T-helper 17 cell (primary cell): ENCODE results near the gene RBM39. TPM values are rescaled to one million over a fixed set of nuclear protein-coding genes. Genes with fewer than 3 reads are reported as not detected.
"Not testable (repeated sequence)": the region's sequence is repeated elsewhere in the genome, so short reads cannot be mapped to it uniquely, and the experiment has no call there.

Experiments used
- ATAC-seq: fragments of 150-1000 bp; cut with Tn5 transposase; 2 replicates; pipeline ENCODE4 v1.10.0; 2021; ENCODE audit warnings: mild to moderate bottlenecking, moderate library complexity
- DNase-seq, 3 donors: peaks; one replicate each; pipeline versions ENCODE4 v3.0.0 to v3.0.0-alpha.2; 2020 to 2021
- H3K9me3 ChIP-seq: one replicate; pipeline ENCODE4 v1.7.0; 2013; ENCODE audit warnings: low read length, mild to moderate bottlenecking; ENCODE audit not compliant: control insufficient read depth, poor library complexity, severe bottlenecking
- H3K27ac Mint-ChIP-seq: one replicate; pipeline ENCODE4 v1.8.0; 2022; ENCODE audit warnings: mild to moderate bottlenecking, moderate library complexity, mixed read lengths
- H3K27me3 Mint-ChIP-seq: one replicate; pipeline ENCODE4 v1.8.0; 2022; ENCODE audit warnings: mixed read lengths
- H3K36me3 Mint-ChIP-seq: one replicate; pipeline ENCODE4 v1.8.0; 2022; ENCODE audit warnings: low read depth, mixed read lengths
- H3K4me1 Mint-ChIP-seq: one replicate; pipeline ENCODE4 v1.8.0; 2022; ENCODE audit warnings: mild to moderate bottlenecking, mixed read lengths
- H3K4me3 Mint-ChIP-seq: one replicate; pipeline ENCODE4 v1.8.0; 2022; ENCODE audit warnings: mild to moderate bottlenecking, moderate library complexity, mixed read lengths
- total RNA-seq, 4 donors: library from RNA in 2 of 4; stranded (reverse) in 2 of 4; gene quantifications; one replicate each; pipeline ENCODE4 v1.2.3 and lab custom pipeline; 2022 to 2026

RBM39 gene
- total RNA-seq, 2 donors from 2014 or later, result 1,047 to 1,109 TPM

DNA sequence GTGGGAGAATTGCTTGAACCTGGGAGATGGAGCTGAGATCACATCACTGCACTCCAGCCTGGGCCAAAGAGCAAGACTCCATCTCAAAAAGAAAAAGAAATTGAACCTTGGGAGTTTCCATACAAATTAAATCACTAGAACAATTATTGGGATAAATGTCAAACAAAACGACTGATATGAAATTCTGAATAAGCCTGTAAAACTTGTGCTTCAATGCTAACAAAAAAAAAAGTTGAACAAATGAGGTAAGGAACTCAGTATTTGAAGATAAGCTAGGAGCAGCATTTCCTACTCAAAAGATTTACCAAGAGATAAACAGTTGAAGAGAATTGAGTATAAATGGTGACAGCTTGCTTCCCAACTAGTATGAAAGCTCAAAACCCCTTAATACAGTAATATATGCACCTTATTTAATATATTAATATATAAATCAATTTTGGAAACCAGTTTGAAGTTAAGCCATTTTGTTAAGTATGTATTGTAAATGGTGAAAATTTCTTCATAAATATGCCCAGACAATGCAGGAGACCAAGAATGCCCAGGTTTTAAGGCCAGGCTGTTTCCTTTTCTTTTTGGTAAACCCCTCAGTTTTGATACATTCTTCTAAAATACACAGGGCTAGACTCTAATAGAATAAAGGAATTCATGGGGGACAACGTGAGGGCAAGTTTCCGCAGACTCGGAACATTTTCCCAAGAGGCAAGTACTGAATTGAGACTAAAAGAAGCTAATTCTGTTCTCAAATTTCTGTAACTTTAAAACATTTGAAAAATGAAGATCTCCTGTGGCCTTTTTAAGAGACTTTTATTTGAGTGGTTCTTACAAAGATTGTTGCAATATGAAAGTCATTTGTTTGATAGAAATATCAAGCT lies 39.0 kb downstream of the RBM39 start:
- Mint-ChIP-seq H3K27ac (peak overlapping the region; percentile 97), H3K4me3 (peak overlapping the region; percentile 26)
- DNase-seq, result no peak

DNA sequence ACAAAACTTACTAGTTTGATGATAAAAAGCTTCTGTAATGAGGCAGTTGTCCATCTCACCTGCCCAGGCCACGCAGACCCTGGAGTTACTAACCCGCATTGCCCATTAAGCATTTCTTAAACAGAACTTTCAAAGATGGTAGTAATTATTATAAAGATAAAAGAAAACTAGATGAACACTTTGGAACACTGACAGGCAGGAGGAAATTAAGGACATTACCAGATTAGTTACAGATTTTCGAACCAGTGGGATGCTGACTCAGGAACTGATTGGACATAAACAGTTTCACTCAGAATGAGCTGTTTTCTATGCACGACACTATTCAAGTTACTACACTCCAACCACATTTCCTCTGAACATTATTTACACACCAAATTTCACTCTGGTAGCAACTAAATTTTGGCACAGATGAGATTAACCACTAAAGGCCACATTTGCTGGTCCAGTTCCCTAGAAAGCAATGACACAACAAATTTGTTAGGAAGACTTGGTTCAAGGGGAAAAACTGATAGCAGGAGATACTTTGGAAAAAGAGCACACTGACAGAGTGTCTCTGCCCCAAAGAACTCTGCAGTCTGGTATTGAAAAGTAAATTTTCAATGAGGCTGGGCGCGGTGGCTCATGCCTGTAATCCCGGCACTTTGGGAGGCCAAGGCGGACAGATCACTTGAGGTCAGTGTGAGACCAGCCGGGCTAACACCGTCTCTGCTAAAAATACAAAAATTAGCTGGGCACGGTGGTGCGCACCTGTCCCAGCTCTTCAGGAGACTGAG lies 39.8 kb downstream of the RBM39 start:
- DNase-seq, result no peak
- Mint-ChIP-seq H3K27ac (peak overlapping the region; percentile 97), H3K36me3 (peaks cover 6% of the 10 kb centered on the region), H3K27me3 (no peaks in the 10 kb centered on the region), H3K4me3 (peak overlapping the region; percentile 71), H3K4me1 (peaks cover 35% of the 10 kb centered on the region)
- no peaks in the 10 kb centered on the region for H3K9me3 ChIP-seq
- ATAC-seq, result no peak

More for the DNA sequence above, 39.0 kb downstream of the RBM39 start:
- H3K9me3 ChIP-seq, result no peaks in the 10 kb centered on the region
- no peaks in the 10 kb centered on the region for H3K27me3 Mint-ChIP-seq
- peaks cover 6% of the 10 kb centered on the region for H3K36me3 Mint-ChIP-seq
- ATAC-seq, result no peak
- peaks cover 27% of the 10 kb centered on the region for H3K4me1 Mint-ChIP-seq

DNA sequence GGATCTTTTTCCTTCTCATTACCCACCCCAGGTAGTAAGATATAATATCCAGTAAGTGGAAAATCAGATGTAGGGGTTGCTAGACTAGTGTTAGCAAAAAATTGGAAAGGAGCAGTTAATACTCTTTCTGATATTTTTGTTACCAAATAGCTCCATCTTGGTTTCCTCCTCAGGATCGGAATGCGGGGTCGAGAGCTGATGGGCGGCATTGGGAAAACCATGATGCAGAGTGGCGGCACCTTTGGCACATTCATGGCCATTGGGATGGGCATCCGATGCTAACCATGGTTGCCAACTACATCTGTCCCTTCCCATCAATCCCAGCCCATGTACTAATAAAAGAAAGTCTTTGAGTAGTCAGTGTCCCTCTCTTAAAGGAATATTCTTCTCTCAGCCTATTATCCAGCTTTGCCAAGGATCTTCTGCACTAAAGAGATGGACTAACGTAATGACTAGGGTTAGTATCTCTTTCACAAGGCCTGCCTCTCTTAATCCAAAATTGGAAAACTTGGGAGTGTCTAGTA lies 41.4 kb downstream of the RBM39 start:
- Mint-ChIP-seq H3K4me3 (peak overlapping the region; percentile 99), H3K4me1 (peaks cover 38% of the 10 kb centered on the region), H3K27ac (peak overlapping the region; percentile 97), H3K36me3 (peaks cover 6% of the 10 kb centered on the region), H3K27me3 (no peaks in the 10 kb centered on the region)
- H3K9me3 ChIP-seq, result no peaks in the 10 kb centered on the region
- ATAC-seq (no peak), DNase-seq (no peak)

DNA sequence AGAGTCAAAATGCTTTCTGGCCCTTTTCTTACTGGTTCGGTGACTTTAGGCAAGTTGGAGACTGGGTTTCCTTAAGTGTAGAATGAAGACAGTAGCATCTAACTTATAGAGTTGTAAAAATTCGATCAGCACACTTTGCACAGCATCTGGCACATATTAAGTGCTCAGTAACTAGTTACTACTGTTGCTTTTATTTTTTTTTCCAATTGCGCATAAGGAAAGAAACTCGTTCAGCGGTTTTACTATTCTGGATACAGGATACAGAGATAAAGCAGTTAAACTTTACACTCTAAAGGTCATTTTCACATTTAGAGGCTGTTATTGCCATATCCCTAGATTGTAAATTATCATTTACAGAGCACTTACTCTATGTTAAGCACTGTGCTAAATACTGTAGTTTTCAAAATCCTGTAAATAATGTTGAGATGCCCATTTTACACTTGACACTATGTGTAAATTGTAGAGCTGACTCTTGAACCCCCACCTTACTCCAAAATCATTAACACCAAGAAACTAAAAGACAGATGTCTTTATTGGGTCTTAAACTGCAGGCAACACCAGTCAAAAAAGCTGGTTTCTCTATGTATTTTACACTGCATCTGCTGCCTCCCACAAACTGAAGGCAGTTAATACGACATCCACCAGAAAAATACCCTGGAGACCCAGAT lies 42.0 kb downstream of the RBM39 start:
- Mint-ChIP-seq H3K27me3 (no peaks in the 10 kb centered on the region), H3K4me3 (peak overlapping the region; percentile 99), H3K4me1 (peaks cover 38% of the 10 kb centered on the region), H3K36me3 (peaks cover 10% of the 10 kb centered on the region), H3K27ac (peak overlapping the region; percentile 97)
- ATAC-seq (no peak), DNase-seq (no peak)
- no peaks in the 10 kb centered on the region for H3K9me3 ChIP-seq

DNA sequence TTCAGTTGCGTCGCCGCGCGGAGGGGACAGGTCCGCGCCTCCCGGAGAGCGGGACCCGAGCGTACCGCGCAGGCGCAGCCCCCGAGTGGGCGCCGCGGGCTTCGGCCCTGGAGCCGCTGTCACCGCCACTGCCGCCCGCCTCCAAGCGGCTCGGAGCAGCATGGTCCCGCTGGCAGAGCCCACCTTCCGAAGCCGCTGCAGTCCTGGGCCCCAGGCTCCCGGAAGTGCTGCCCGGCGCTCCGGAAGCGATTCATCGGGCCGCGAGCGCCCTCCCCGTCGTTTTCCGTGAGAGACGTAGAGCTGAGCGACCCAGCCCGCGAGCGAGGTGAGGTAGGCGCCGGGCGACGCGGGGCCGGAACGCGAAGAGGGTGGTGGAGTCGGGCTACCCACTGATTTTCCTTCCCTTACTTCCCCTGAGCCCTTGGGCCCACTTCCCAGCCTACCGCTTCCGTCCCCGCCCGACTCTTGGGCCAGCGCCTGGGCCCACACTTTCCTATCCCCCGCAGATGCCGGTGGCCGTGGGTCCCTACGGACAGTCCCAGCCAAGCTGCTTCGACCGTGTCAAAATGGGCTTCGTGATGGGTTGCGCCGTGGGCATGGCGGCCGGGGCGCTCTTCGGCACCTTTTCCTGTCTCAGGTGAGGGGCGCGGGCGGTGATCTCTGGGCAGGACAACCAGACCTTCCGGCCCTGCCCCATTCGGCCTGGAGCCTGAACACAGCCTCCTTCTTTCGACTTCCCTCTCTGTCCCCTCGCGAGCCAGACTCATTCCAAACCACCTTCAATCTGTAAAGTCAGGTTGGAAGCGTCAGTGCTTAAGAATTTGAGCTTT lies 42.7 kb downstream of the RBM39 start, which contains the start of the genes NFS1 and ROMO1:
NFS1 (minus strand) TSS at position 226 of the 830 bp plus-strand sequence; CDS start at position 162, 64 bp downstream.
ROMO1 (plus strand) TSS at position 279 of the 830 bp plus-strand sequence; CDS start at position 507, 228 bp downstream.
- H3K36me3 Mint-ChIP-seq, result peaks cover 10% of the 10 kb centered on the region
- ATAC-seq, result peak; percentile 88
- H3K4me1 Mint-ChIP-seq, result peaks cover 35% of the 10 kb centered on the region
- DNase-seq, result peak; percentile 78 to 83 (median 82)
- no peaks in the 10 kb centered on the region for H3K27me3 Mint-ChIP-seq
- H3K9me3 ChIP-seq, result no peaks in the 10 kb centered on the region
- peak within 1 kb of the TSS; percentile 97 for H3K27ac Mint-ChIP-seq
- H3K4me3 Mint-ChIP-seq, result peak within 1 kb of the TSS; percentile 99

DNA sequence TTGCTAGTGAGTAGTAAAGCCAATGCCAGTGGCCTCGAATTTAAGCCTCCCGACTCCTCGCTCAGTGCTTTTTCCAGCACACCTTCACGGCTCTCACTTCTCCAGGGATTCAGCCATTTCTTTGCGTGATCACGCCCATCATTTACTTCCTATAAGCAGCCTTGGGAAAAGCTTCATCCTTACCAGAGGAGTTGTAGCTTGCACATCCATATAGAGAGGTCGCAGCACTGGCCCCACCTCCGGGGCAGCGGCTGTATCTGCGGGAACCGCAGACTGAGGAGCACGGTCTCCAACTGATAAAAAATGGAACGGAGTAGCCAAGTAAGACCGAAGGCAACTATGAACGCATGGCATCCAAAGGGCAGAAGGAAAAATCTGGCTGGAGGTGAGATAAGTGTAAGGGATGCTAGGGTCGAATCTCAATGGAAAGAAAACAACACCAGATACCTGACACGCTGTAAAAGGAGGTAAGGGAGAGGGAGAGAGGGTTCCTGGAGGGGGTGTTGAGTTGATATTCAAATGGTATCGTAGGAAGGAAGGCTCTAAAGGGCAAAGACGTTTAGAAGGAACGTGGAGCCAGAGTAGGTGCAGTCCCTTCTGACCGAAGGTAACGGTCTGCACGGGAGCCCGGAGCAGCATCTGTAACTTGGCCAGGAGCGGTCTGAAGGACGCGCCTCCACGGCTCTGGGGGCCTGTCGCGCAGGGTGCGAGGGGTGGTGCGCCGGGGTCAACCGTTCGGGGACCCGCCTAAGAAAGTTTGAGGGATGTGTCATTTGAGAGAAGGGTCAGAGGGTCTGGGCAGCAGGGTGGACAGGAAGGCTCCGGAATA lies 43.5 kb downstream of the RBM39 start:
- peaks cover 10% of the 10 kb centered on the region for H3K36me3 Mint-ChIP-seq
- ATAC-seq, result peak; percentile 24

DNA sequence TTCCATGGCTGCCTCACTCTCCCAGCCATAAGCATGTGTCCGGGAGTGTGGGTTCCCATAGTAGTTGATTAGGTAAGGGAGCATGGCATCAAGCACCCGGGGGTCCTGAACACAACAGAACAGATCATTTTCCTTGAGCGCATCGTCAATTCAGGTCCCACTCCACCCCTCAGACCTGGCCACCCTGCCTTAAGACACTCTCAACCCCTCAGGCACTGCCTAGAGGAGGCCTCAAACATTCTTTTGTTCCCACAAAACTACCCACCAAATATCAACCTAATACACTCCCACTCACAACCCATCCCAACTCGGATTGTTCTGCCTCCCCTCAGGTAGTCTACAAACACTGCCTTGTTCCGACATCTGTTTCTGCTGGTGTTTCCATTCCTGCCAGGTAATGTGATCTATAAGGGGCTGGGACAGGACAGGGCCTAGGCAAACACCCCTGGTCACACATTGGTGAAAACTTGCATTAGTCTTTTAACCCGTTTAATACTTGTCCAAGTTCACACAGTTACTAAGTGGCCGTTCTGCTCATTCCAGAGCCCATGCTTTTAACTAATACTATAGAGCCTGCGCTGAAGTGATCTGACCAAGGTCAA lies 44.3 kb downstream of the RBM39 start:
- Mint-ChIP-seq H3K27ac (peak overlapping the region; percentile 97), H3K27me3 (no peaks in the 10 kb centered on the region), H3K36me3 (peaks cover 10% of the 10 kb centered on the region), H3K4me3 (peak overlapping the region; percentile 99), H3K4me1 (peaks cover 32% of the 10 kb centered on the region)
- DNase-seq, result no peak
- H3K9me3 ChIP-seq, result no peaks in the 10 kb centered on the region
- no peak for ATAC-seq

More for the DNA sequence above, 43.5 kb downstream of the RBM39 start:
- Mint-ChIP-seq H3K27ac (peak overlapping the region; percentile 97), H3K27me3 (no peaks in the 10 kb centered on the region), H3K4me3 (peak overlapping the region; percentile 99), H3K4me1 (peaks cover 33% of the 10 kb centered on the region)
- no peaks in the 10 kb centered on the region for H3K9me3 ChIP-seq
- peak in 1 of 3 donors; percentile 16 for DNase-seq

DNA sequence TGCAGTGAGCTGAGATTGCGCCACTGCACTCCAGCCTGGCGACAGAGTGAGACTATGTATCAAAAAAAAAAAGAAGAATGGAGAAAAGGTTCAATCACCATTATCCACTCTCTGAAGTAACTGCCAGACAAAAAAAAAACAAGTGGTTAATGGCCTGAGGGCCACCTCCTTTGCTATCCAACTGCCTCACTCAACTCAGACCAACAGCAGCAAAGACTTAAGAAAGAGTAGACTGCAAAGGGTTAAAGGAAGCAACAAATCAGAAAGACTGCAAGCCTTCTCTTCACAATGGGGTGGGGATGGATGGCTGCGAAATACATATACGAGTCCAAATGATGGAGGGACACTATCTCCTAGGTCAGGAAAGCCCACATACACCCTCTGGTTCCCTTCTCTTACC lies 46.1 kb downstream of the RBM39 start:
- H3K4me1 Mint-ChIP-seq, result peaks cover 30% of the 10 kb centered on the region
- DNase-seq, result no peak
- no peaks in the 10 kb centered on the region for H3K9me3 ChIP-seq
- ATAC-seq, result no peak
- H3K4me3 Mint-ChIP-seq, result no peak overlapping the region
- H3K36me3 Mint-ChIP-seq, result peaks cover 10% of the 10 kb centered on the region
- peak overlapping the region; percentile 4 for H3K27ac Mint-ChIP-seq
- H3K27me3 Mint-ChIP-seq, result no peaks in the 10 kb centered on the region

DNA sequence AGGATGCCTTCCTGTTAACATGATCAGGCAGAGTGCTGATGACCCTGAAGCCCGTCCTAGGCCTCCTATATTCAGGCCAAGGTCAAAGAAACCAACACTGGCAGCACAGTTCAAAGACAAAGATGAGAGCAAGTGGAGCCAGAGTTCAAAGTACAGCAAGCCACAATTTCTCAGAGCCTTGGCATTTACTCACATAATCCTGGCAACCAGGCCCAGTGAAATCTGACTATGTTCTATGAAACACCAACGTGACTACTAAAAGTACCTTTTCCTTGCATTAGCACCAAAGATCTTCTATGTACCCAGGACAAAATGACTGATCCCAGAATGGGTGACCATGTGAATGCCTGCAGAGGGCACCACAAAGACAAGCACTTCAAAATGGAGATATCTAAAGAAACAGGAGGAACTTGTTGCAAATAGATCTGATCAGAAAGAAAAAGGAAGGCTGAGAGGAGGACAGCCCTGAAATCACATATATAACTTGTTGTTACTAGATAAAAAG lies 46.8 kb downstream of the RBM39 start:
- H3K9me3 ChIP-seq, result no peaks in the 10 kb centered on the region
- Mint-ChIP-seq H3K4me1 (peaks cover 27% of the 10 kb centered on the region), H3K4me3 (no peak overlapping the region), H3K27me3 (no peaks in the 10 kb centered on the region), H3K27ac (peak overlapping the region; percentile 4), H3K36me3 (peaks cover 10% of the 10 kb centered on the region)
- no peak for ATAC-seq
- no peak for DNase-seq

DNA sequence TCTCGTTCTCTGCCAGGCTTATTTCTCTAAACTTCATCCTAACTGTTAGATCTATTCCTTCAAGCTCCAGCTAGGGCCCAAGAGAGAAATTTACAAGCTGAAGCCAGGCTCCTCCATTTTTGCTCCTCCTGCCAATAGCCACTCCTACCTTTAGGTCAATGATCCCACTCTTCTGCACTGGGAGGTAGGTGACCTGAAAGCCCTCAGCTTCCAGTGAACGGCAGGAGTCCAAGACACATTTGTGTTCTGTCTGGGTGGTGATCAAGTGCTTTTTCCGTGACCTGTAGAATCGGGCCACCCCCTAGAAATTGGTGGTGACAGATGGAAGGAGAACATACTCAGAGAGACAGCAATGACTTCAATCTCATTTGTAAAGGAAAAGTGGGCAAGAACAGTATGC lies 51.8 kb downstream of the RBM39 start:
- ATAC-seq (no peak), DNase-seq (no peak)
- H3K4me1 Mint-ChIP-seq, result peaks cover 3% of the 10 kb centered on the region
- H3K27ac Mint-ChIP-seq, result no peak overlapping the region
- H3K9me3 ChIP-seq, result no peaks in the 10 kb centered on the region
- H3K27me3 Mint-ChIP-seq, result no peaks in the 10 kb centered on the region
- H3K4me3 Mint-ChIP-seq, result no peak overlapping the region
- H3K36me3 Mint-ChIP-seq, result peaks cover 6% of the 10 kb centered on the region

DNA sequence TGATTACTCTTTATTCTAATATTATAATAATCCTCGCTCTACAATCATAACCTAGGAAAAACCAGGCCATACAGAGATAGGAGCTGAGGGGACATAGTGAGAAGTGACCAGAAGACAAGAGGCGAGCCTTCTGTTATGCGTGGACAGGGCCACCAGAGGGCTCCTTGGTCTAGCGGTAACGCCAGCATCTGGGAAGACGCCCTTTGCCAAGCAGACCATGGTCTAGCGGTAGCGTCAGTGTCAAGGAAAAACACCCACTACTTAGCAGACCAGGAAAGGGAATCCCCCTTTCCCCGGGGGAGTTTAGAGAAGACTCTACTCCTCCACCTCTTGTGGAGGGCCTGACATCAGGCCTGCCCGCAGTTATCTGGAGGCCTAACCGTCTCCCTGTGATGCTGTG lies 55.2 kb downstream of the RBM39 start:
- ATAC-seq, H3K4me3 Mint-ChIP-seq, H3K36me3 Mint-ChIP-seq, H3K27ac Mint-ChIP-seq, H3K4me1 Mint-ChIP-seq, H3K9me3 ChIP-seq, DNase-seq, H3K27me3 Mint-ChIP-seq: not testable (repeated sequence)
